Skeletal muscle tissue (tissue), 4 donors: ENCODE results near the gene KLF11. TPM values are rescaled to one million over a fixed set of nuclear protein-coding genes. Genes with fewer than 3 reads are reported as not detected.
A peak's percentile ranks its signal among the peaks of the same experiment; 100 is the strongest.

Experiments
- H3K27ac ChIP-seq: one replicate; pipeline ENCODE4 v1.7.0; 2013; ENCODE audit warnings: mild to moderate bottlenecking, low read depth, low read length, inconsistent platforms
- H3K27me3 ChIP-seq, 3 donors: one replicate each; pipeline ENCODE4 v1.7.0; 2013; ENCODE audit warnings: low read length in 3 of 3; ENCODE audit not compliant: control insufficient read depth in 3 of 3, insufficient read depth in 3 of 3
- H3K36me3 ChIP-seq, 3 donors: one replicate each; pipeline ENCODE4 v1.7.0; 2013; ENCODE audit warnings: low read length in 3 of 3; ENCODE audit not compliant: control insufficient read depth in 3 of 3, insufficient read depth in 3 of 3
- H3K4me1 ChIP-seq, 3 donors: one replicate each; pipeline ENCODE4 v1.7.0; 2013; ENCODE audit warnings: low read length in 3 of 3, mild to moderate bottlenecking in 3 of 3; ENCODE audit not compliant: control insufficient read depth in 3 of 3, insufficient read depth in 3 of 3
- H3K4me3 ChIP-seq, 3 donors: one replicate each; pipeline ENCODE4 v1.7.0; 2013; ENCODE audit warnings: low read length in 3 of 3
- H3K9ac ChIP-seq, 3 donors: one replicate each; pipeline ENCODE4 v1.7.0; 2013; ENCODE audit warnings: low read length in 3 of 3, mild to moderate bottlenecking in 3 of 3, moderate library complexity in 2 of 3, low read depth in 1 of 3
- H3K9me3 ChIP-seq, 3 donors: one replicate each; pipeline ENCODE4 v1.7.0; 2013; ENCODE audit warnings: low read length in 3 of 3; ENCODE audit not compliant: control insufficient read depth in 3 of 3
- total RNA-seq: library from RNA; depleted of rRNA; stranded (reverse); fragments of >200 nt; gene quantifications from one replicate; pipeline ENCODE4 v1.2.3, GENCODE V29; 2014
- donor health status: Osteomylitis.

KLF11 gene
- total RNA-seq, 1 donor from 2014 or later, result 11.5 TPM

DNA sequence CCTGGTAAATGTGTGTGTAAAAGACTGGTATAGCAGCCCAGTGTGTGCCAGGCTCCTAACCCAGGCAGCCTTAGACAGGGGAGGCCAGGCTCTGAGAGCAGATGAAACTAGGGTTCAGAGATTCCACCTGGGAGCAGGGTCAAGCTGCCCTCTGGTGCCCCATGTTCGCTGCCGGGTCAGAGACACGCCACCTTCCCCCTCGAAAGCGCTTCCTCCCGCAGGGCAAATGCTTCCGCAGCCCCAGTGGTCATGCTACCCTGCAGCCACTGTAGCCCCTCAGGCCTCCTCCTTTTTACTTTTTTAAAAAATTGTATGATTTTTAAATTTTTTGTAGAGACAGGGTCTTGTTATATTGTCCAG is 10.6 kb upstream of the KLF11 start:
- no peaks in the 10 kb centered on the region for H3K27me3 ChIP-seq
- no peak overlapping the region for H3K27ac ChIP-seq
- H3K9ac ChIP-seq, result no peak overlapping the region
- H3K4me3 ChIP-seq, result no peak overlapping the region
- peaks cover 39 to 51% (median 45%) of the 10 kb centered on the region in 3 donors for H3K4me1 ChIP-seq
- no peaks in the 10 kb centered on the region for H3K9me3 ChIP-seq
- H3K36me3 ChIP-seq, result no peaks in the 10 kb centered on the region

DNA sequence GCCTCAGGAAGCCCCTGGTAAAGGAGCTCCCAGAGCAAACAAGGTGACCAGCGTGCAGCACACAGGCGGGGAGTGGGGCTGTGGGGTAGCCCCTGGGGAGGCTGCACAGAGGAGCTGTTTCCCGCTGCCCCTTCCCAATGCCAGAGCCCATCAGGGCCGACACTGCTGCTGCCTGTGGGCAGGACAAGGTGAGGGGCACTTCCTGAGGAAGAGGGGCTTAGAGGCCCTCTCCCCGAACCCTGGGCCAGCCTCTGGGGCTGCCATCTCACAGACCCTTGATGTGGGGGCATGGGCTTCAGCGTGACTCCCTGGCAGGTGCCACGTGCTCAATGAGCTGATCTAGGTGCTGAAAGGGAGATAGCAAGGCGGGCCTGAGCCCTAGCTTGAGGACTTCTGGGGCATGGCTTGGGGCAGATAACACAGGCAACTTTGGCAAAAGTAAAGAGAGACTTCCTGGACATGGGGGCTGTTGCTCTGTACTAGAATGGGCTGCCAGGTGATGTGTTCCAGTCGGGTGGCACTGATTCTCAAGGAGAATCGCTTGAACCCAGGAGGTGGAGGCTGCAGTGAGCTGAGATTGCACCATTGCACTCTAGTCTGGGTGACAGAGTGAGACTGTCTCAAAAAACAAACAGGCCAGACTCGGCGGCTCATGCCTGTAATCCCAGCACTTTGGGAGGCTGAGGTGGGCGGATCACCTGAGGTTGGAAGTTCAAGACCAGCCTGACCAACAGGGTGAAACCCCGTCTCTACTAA is 9.9 kb upstream of the KLF11 start:
- Histone ChIP-seq H3K36me3 (no peaks in the 10 kb centered on the region), H3K27ac (no peak overlapping the region), H3K4me3 (no peak overlapping the region), H3K9me3 (no peaks in the 10 kb centered on the region), H3K27me3 (no peaks in the 10 kb centered on the region), H3K4me1 (peaks cover 37 to 45% (median 44%) of the 10 kb centered on the region in 3 donors), H3K9ac (no peak overlapping the region)

DNA sequence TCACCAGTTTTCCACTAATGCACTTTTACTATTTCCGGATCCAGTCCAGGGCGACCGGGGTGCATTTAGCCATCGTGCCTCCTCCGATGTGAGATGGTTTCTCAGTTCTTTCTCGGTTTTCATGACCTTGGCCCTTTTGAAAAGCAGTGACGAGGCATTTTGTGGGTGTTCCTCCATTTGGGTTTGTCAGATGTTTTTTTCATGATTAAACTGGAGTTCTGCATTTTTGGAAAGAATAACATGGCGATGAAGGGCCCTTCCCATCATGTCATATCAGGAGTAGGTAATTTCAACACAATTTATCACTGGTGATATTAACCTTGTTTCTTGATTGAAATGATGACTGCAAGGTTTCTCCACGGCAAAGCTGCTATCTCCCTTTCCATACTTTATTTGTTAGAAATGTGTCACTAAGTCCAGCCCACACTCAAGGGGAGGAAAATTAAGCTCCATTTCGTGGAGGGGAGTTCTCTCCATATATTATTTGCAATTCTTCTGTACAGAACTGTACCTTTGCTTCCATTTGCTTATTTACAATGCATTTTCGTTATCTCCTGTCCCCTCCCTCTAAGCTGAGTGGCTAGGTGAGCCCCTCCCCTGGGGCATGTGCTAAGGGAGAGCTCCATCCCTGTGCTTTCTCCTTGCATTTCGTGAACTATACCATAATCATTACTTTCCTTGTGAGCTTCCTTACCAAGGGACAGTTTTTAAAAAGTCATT is 8.9 kb upstream of the KLF11 start:
- Histone ChIP-seq H3K4me1 (peaks cover 31 to 38% (median 35%) of the 10 kb centered on the region in 3 donors), H3K36me3 (no peaks in the 10 kb centered on the region), H3K27ac (no peak overlapping the region)

DNA sequence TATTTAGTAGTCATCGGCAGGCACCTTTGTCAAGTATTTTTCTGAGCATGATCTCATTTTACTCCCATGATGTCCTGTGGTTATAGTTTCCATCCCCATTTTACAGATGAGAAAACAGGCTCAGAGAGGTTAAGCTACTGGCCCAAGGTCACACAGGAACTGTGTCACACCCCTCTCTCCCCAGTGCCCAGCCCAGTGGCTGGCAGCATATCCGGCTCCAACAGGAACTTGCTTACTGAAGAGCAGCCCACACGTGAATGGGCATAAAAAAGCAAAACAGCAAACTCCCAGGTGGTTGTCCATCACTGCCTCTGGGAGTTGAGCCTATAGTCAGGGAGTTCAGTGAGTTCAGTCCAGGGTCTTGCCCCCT is 8.3 kb upstream of the KLF11 start:
- H3K36me3 ChIP-seq, result no peaks in the 10 kb centered on the region
- no peak overlapping the region for H3K4me3 ChIP-seq
- H3K9me3 ChIP-seq, result no peaks in the 10 kb centered on the region
- no peak overlapping the region for H3K27ac ChIP-seq
- peak overlapping the region in 1 of 3 donors; percentile 25 for H3K9ac ChIP-seq
- H3K4me1 ChIP-seq, result peaks cover 31 to 40% (median 37%) of the 10 kb centered on the region in 3 donors
- no peaks in the 10 kb centered on the region for H3K27me3 ChIP-seq

More for the DNA sequence above, 8.9 kb upstream of the KLF11 start:
- no peak overlapping the region for H3K4me3 ChIP-seq
- no peak overlapping the region for H3K9ac ChIP-seq
- no peaks in the 10 kb centered on the region for H3K27me3 ChIP-seq
- H3K9me3 ChIP-seq, result no peaks in the 10 kb centered on the region

DNA sequence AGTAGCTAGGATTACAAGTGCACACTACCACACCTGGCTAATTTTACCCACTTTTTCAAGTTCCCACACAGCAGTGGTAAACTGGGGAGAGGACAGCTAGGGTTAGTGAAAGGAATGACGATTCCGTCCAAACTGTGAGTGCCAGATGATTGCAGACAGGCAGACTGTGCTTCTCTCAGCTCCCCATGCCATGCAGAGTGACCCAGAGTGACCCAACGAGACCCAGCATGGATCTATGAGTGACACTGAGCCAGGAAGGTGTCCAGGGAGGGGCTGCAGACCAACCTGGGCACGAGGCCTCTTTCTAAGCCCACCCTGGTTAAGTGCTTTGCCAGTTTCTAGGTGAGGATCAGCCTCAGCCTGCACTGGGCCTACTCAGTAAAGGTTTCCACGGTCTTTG is 7.7 kb upstream of the KLF11 start:
- H3K9ac ChIP-seq, result peak overlapping the region; percentile 64 to 75 (median 72)
- H3K9me3 ChIP-seq, result no peaks in the 10 kb centered on the region
- H3K36me3 ChIP-seq, result no peaks in the 10 kb centered on the region
- peaks cover 30 to 43% (median 39%) of the 10 kb centered on the region in 3 donors for H3K4me1 ChIP-seq
- H3K4me3 ChIP-seq, result peak overlapping the region in 2 of 3 donors; percentile 32 to 49
- no peaks in the 10 kb centered on the region for H3K27me3 ChIP-seq
- H3K27ac ChIP-seq, result peak overlapping the region; percentile 90

DNA sequence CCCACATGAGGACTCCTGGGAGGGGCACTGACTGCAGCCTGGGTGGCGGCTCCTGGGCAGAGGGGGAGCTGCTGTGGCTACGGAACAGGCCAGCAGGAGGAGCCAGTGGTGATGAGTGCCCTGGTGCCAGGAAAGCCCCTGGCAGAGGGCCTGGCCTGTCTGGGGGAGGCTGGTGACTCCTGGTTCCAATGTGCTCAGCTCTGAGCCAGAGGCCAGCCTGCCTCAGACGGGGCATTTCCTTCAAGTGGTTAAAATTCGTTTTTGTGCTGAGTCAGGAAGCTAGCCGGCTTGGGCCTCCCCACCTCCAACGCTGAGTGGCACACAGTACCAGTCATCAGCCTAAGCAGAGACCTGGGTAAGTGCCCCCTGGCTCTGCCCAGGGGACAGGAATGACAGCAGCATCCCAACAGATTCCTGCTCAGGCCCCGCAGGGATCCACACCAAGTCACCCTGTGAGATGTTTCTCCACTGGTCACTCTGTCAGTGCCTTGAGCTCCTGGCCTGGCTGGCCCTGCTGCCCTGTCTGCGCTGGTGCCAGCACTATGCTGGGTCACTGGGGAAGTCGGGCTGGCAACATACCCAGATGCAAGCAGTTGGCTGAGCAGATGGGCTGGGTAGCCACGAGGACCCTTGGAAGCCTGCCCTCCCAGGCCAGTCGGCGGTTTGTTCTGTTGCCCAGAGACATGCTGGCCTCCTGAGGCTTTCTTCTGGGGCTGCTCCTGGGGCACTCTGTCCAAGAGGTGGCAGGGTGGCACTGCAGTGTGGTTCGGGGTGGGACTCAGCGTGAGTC is 7.1 kb upstream of the KLF11 start:
- peak overlapping the region; percentile 64 to 75 (median 72) for H3K9ac ChIP-seq
- no peaks in the 10 kb centered on the region for H3K36me3 ChIP-seq
- peaks cover 34 to 47% (median 43%) of the 10 kb centered on the region in 3 donors for H3K4me1 ChIP-seq
- no peaks in the 10 kb centered on the region for H3K27me3 ChIP-seq
- H3K9me3 ChIP-seq, result no peaks in the 10 kb centered on the region
- H3K27ac ChIP-seq, result peak overlapping the region; percentile 90
- H3K4me3 ChIP-seq, result peak overlapping the region in 2 of 3 donors; percentile 32 to 49

DNA sequence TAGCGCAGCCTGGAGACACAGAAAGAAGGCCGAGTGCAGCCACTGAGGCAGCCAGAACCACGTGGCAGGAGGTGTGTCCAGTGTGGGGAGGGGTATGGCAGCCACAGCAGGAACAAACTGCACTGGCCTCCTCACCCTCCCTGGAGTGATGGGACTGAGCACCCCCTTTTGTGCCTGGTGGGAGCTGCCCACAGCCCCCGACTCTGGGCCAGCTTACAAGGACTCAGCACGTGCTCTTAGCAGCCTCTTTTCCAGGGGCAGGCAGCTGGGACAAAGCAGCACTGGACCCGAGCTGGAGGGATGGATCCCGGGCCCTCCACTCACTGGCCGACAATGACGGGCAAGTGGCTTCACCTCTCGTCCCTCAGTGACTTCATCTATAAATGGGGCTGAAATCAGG is 5.2 kb upstream of the KLF11 start:
- H3K9ac ChIP-seq, result no peak overlapping the region
- no peaks in the 10 kb centered on the region for H3K9me3 ChIP-seq
- H3K4me3 ChIP-seq, result no peak overlapping the region
- H3K27ac ChIP-seq, result no peak overlapping the region
- no peaks in the 10 kb centered on the region for H3K27me3 ChIP-seq
- no peaks in the 10 kb centered on the region for H3K36me3 ChIP-seq
- H3K4me1 ChIP-seq, result peaks cover 34 to 61% (median 51%) of the 10 kb centered on the region in 3 donors

DNA sequence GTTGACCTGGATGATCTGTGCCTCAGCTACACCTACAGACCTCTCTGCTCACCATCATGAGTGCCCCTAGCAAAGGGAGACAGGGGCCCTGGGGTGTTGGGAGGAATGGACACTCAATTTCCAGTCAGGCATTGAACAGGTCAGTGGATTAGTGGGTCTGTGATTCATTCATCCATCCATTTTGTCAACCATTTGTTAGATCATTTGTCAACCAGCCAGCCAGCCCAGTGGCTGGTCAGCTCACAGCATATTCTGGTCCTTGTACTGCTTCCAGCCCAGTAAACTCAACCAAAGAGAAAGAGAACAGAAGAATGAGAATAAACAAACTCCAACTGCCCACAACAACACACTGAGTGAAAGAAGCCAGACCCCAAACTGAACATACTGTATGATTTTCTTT is 4.6 kb upstream of the KLF11 start:
- peaks cover 34 to 61% (median 51%) of the 10 kb centered on the region in 3 donors for H3K4me1 ChIP-seq

DNA sequence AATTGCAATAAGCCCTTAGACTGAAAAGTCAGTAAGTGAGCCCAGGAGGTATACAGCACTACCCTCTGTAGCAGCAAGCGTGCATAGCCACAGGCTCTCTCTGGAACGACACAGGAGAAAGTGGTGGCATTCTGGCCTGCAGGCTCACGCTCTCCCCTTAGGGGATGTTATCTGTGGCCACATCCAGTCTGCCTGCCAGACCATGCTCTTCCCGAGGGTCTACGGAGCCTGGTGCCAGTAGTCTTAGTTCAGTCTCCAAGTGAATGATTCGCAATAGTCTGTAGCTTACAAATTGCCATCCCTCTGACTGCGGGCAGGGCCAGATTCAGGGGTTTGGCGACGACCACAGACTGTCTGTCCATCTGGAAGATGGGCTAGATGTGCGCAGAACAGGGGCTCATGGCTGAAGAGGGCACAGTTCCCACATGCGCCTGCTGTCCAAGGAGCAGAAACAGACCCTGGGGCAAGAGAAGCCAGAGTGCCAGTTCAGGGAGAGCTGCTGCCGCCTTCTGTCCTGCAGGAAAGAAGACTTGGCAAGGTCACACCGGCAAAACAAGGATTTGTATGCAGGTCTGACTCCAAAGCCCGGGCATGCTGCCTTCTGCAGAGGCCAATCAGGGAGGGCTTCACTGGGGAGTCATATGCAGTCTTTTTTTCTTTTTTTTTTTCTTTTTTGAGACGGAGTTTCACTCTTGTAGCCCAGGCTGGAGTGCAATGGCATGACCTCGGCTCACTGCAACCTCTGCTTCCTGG is 3.5 kb upstream of the KLF11 start:
- no peak overlapping the region for H3K4me3 ChIP-seq
- H3K27me3 ChIP-seq, result no peaks in the 10 kb centered on the region
- peaks cover 34 to 65% (median 51%) of the 10 kb centered on the region in 3 donors for H3K4me1 ChIP-seq
- no peaks in the 10 kb centered on the region for H3K9me3 ChIP-seq
- H3K9ac ChIP-seq, result peak overlapping the region in 1 of 3 donors; percentile 28
- no peak overlapping the region for H3K27ac ChIP-seq
- H3K36me3 ChIP-seq, result no peaks in the 10 kb centered on the region

More for the DNA sequence above, 4.6 kb upstream of the KLF11 start:
- Histone ChIP-seq H3K9me3 (no peaks in the 10 kb centered on the region), H3K9ac (no peak overlapping the region), H3K27ac (no peak overlapping the region), H3K27me3 (no peaks in the 10 kb centered on the region), H3K4me3 (no peak overlapping the region), H3K36me3 (no peaks in the 10 kb centered on the region)
